B cell (primary cell): ENCODE results near the gene NBEA. TPM values are rescaled to one million over a fixed set of nuclear protein-coding genes. Genes with fewer than 3 reads are reported as not detected.

ENCODE experiments used
- ATAC-seq: fragments of 200-7000 bp; cut with Tn5 transposase; one replicate; pipeline ENCODE4 v1.10.0; 2021; ENCODE audit warnings: low read depth, mild to moderate bottlenecking, moderate number of reproducible peaks, moderate library complexity
- CTCF ChIA-PET: fragments of 350-600 bp; sonication (Branson Sonifier 250); formaldehyde crosslinking; loops from one replicate; lab custom pipeline; 2021; ENCODE audit warnings: antibody characterized with exemption, inconsistent platforms; lab: Charles Lee
- POLR2A ChIA-PET: fragments of 350-600 bp; sonication (Branson Sonifier 250); formaldehyde crosslinking; loops from one replicate; lab custom pipeline; 2021; ENCODE audit warnings: antibody characterized with exemption; lab: Charles Lee
- DNase-seq: peaks from one replicate; pipeline ENCODE4 v3.0.0; 2013
- H2AFZ ChIP-seq: 2 replicates; pipeline ENCODE4 v1.6.1; 2012; ENCODE audit warnings: mild to moderate bottlenecking, low read depth, low read length; ENCODE audit not compliant: insufficient read depth, poor library complexity, severe bottlenecking
- H3K27ac ChIP-seq, 2 donors: 1 replicate in 1 of 2; 2 replicates in 1 of 2; pipeline ENCODE4 v1.5.1; 2012 to 2013; ENCODE audit warnings: low read length in 2 of 2, mild to moderate bottlenecking in 2 of 2, moderate library complexity in 1 of 2
- H3K27me3 ChIP-seq, 4 experiments: fragments of 200-600 bp in 1 of 4; sonication (generic) in 1 of 4; replicated peaks in 1 of 4; 1 replicate in 2 of 4; 2 replicates in 2 of 4; pipeline versions ENCODE4 v1.6.1 to v1.7.0; 2013 to 2016; ENCODE audit warnings: low read length in 3 of 4, mild to moderate bottlenecking in 2 of 4, mixed read lengths in 1 of 4, moderate library complexity in 1 of 4; ENCODE audit not compliant: insufficient read depth in 4 of 4, control insufficient read depth in 3 of 4; ENCODE audit errors: control extremely low read depth in 1 of 4
- H3K36me3 ChIP-seq, 2 experiments: replicated peaks in 1 of 2; 1 replicate in 1 of 2; 2 replicates in 1 of 2; pipeline versions ENCODE4 v1.6.1 to v1.7.1; 2013; ENCODE audit warnings: low read length in 1 of 2; ENCODE audit not compliant: insufficient read depth in 2 of 2, control insufficient read depth in 1 of 2; ENCODE audit errors: control extremely low read depth in 1 of 2, extremely low read depth in 1 of 2
- H3K4me1 ChIP-seq, 2 donors: fragments of 200-600 bp in 1 of 2; sonication (generic) in 1 of 2; 1 replicate in 1 of 2; 2 replicates in 1 of 2; pipeline versions ENCODE4 v1.5.1 to v1.6.1; 2013 to 2017; ENCODE audit warnings: low read length in 2 of 2; ENCODE audit not compliant: control insufficient read depth in 2 of 2, insufficient read depth in 2 of 2
- H3K4me2 ChIP-seq: replicated peaks from 2 replicates; pipeline ENCODE3; 2012; ENCODE audit warnings: mild to moderate bottlenecking, low read depth, low read length; ENCODE audit not compliant: poor library complexity, severe bottlenecking
- H3K4me3 ChIP-seq, 5 experiments: fragments of 200-600 bp in 1 of 5; sonication (generic) in 1 of 5; 1 replicate in 3 of 5; 2 replicates in 2 of 5; pipeline versions ENCODE4 v1.5.1 to v1.7.0; 2011 to 2016; ENCODE audit warnings: low read length in 4 of 5, mild to moderate bottlenecking in 4 of 5, low read depth in 2 of 5, control low read depth in 1 of 5, moderate library complexity in 1 of 5; ENCODE audit not compliant: insufficient read depth in 1 of 5; ENCODE audit errors: control extremely low read depth in 1 of 5, extremely low read depth in 1 of 5
- H3K79me2 ChIP-seq: fragments of 200-600 bp; sonication (generic); one replicate; pipeline ENCODE4 v1.6.0; 2016; ENCODE audit warnings: low read length; ENCODE audit not compliant: control insufficient read depth, insufficient read depth
- H3K9ac ChIP-seq: fragments of 200-600 bp; sonication (generic); 2 replicates; pipeline ENCODE4 v1.6.1; 2017; ENCODE audit warnings: mild to moderate bottlenecking, low read length, moderate library complexity
- H3K9me3 ChIP-seq, 3 donors: one replicate each; pipeline versions ENCODE4 v1.6.1 to v1.7.1; 2013; ENCODE audit warnings: low read length in 2 of 3; ENCODE audit not compliant: control insufficient read depth in 2 of 3, insufficient read depth in 1 of 3; ENCODE audit errors: control extremely low read depth in 1 of 3
- H4K20me1 ChIP-seq: 2 replicates; pipeline ENCODE4 v1.6.0; 2012; ENCODE audit warnings: mild to moderate bottlenecking, low read length; ENCODE audit not compliant: insufficient read depth, control insufficient read depth, poor library complexity, severe bottlenecking
- H3K27ac Mint-ChIP-seq: one replicate; pipeline ENCODE4 v1.8.0; 2021; ENCODE audit warnings: mixed read lengths
- H3K27me3 Mint-ChIP-seq: one replicate; pipeline ENCODE4 v1.8.0; 2021; ENCODE audit warnings: mixed read lengths
- H3K4me1 Mint-ChIP-seq: one replicate; pipeline ENCODE4 v1.8.0; 2021; ENCODE audit warnings: mixed read lengths
- H3K4me3 Mint-ChIP-seq: one replicate; pipeline ENCODE4 v1.8.0; 2021; ENCODE audit warnings: mixed read lengths
- H3K9me3 Mint-ChIP-seq: one replicate; pipeline ENCODE4 v1.8.0; 2022; ENCODE audit warnings: mixed read lengths; ENCODE audit not compliant: insufficient read depth
- CTCF ChIP-seq: fragments of 200-600 bp; IDR thresholded peaks from one replicate; pipeline ENCODE4 v1.8.0; 2022; ENCODE audit warnings: antibody characterized with exemption, mild to moderate bottlenecking
- EZH2 ChIP-seq: IDR thresholded peaks from 2 replicates; pipeline ENCODE4 v1.6.1; 2012; ENCODE audit warnings: borderline replicate concordance, low read depth, mild to moderate bottlenecking, moderate library complexity, low read length; ENCODE audit not compliant: insufficient read depth, poor library complexity, severe bottlenecking
- WGBS: methylation state at CpG from one replicate; pipeline ENCODE4 v1.1.5; 2013; ENCODE audit warnings: missing lambda C conversion rate; ENCODE audit not compliant: insufficient coverage; 5-methylcytosine and 5-hydroxymethylcytosine counted together
- intact Hi-C: fragments of 100-400 bp; cut with micrococcal nuclease; formaldehyde crosslinking; loops from one replicate; pipeline ENCODE4 v1.10.0; 2022
- polyA plus RNA-seq: library from polyadenylated mRNA; depleted of rRNA; stranded (reverse); fragments of >200 nt; gene quantifications from 2 replicates; pipeline ENCODE4 v1.2.3, GENCODE V29; 2012
- total RNA-seq, 2 donors: library from RNA; stranded (reverse); fragments of 120-200 nt in 1 of 2; gene quantifications; 1 replicate in 1 of 2; 2 replicates in 1 of 2; pipeline versions ENCODE4 v1.2.3 to v1.2.4, GENCODE V29; 2013 to 2022

Gene NBEA
- total and polyA plus RNA-seq, 2 donors (not counting 1 experiment from before 2014, with no cell fraction given), result 1.5 to 10.7 TPM

- Mint-ChIP-seq H3K27me3 (peaks cover 23% of the 10 kb centered on the region), H3K9me3 (no peaks in the 10 kb centered on the region), H3K4me1 (peaks cover 30% of the 10 kb centered on the region), H3K27ac (peak overlapping the region; percentile 71), H3K4me3 (peak overlapping the region; percentile 95)
- peaks cover 0 to 2% (median 0%) of the 10 kb centered on the region in 3 donors for H3K9me3 ChIP-seq
- H4K20me1 ChIP-seq, result no peaks in the 10 kb centered on the region
- H3K36me3 ChIP-seq, result no peaks in the 10 kb centered on the region
- ATAC-seq (peak; percentile 9), DNase-seq (peak; percentile 46)
- POLR2A ChIA-PET, result no interaction called here
- peak overlapping the region; percentile 39 to 81 (median 71) for H3K4me3 ChIP-seq
- 2% methylated on average over 55 of the region's 62 CpGs for WGBS
- H3K9ac ChIP-seq, result peak overlapping the region; percentile 81
- peaks cover 7% of the 10 kb centered on the region for H3K79me2 ChIP-seq
- H3K27ac ChIP-seq, result peak overlapping the region in 1 of 2 donors; percentile 65
- TF ChIP-seq EZH2 (no peak), CTCF (no peak)
- peaks cover 0 to 8% (median 6%) of the 10 kb centered on the region in 4 experiments for H3K27me3 ChIP-seq
- peak overlapping the region; percentile 94 for H3K4me2 ChIP-seq
- intact Hi-C loops, result loop anchor here (2.0 to 10.0 kb wide), 3 partner anchors 1128 to 1874 kb away; partner anchors contain the start of genes RFC3 and RFXAP
- H3K4me1 ChIP-seq, result peaks cover 20 to 25% of the 10 kb centered on the region in 2 donors
- CTCF ChIA-PET, result no interaction called here
- H2AFZ ChIP-seq, result peak overlapping the region; percentile 97
Measured at GRCh38 chr13:34942732-34943435, 814 bp downstream of the NBEA start.
